ENCODE results near the gene ATP1B4. TPM values are rescaled to one million over a fixed set of nuclear protein-coding genes. Genes with fewer than 3 reads are reported as not detected.

The ATP1B4 gene
- total RNA-seq, 1 donor from 2014 or later = not detected

GRCh38 chrX:120350450-120351138 lies 11.3 kb upstream of the ATP1B4 start:
- DNase-seq = no peak
- Histone ChIP-seq H3K4me3 (no peak overlapping the region), H3K36me3 (no peaks in the 10 kb centered on the region), H3K9me3 (no peaks in the 10 kb centered on the region), H3K27ac (no peak overlapping the region), H3K4me1 (no peaks in the 10 kb centered on the region), H3K27me3 (no peaks in the 10 kb centered on the region)
- intact Hi-C loops (cut with DNase I) = no loop called here
- no peak for ATAC-seq
- no peak for TF ChIP-seq CTCF (IDR thresholded peaks at IDR 0.05)

GRCh38 chrX:120356084-120356483 lies 5.8 kb upstream of the ATP1B4 start:
- DNase-seq (no peak), ATAC-seq (no peak)
- Histone ChIP-seq H3K4me3 (no peak overlapping the region), H3K27me3 (no peaks in the 10 kb centered on the region), H3K9me3 (no peaks in the 10 kb centered on the region), H3K36me3 (no peaks in the 10 kb centered on the region), H3K27ac (no peak overlapping the region), H3K4me1 (no peaks in the 10 kb centered on the region)
- no peak for TF ChIP-seq CTCF (IDR thresholded peaks at IDR 0.05)
- intact Hi-C loops (cut with DNase I) = no loop called here

- Histone ChIP-seq H3K36me3 (no peaks in the 10 kb centered on the region), H3K27ac (no peak overlapping the region), H3K4me1 (no peaks in the 10 kb centered on the region), H3K4me3 (no peak overlapping the region), H3K27me3 (no peaks in the 10 kb centered on the region), H3K9me3 (no peaks in the 10 kb centered on the region)
- ATAC-seq (no peak), DNase-seq (no peak)
- intact Hi-C loops (cut with DNase I) = no loop called here
- TF ChIP-seq CTCF (IDR thresholded peaks at IDR 0.05) = no peak
Measured at GRCh38 chrX:120357186-120357585, 4.7 kb upstream of the ATP1B4 start.

GRCh38 chrX:120358737-120359456 lies 3.0 kb upstream of the ATP1B4 start:
- no peaks in the 10 kb centered on the region for H3K36me3 ChIP-seq
- DNase-seq (no peak), ATAC-seq (no peak)
- intact Hi-C loops (cut with DNase I) = no loop called here
- H3K27ac ChIP-seq = no peak overlapping the region
- H3K4me3 ChIP-seq = no peak overlapping the region
- H3K27me3 ChIP-seq = no peaks in the 10 kb centered on the region
- TF ChIP-seq CTCF (IDR thresholded peaks at IDR 0.05) = no peak
- no peaks in the 10 kb centered on the region for H3K9me3 ChIP-seq
- no peaks in the 10 kb centered on the region for H3K4me1 ChIP-seq

GRCh38 chrX:120365320-120365719 lies 3.4 kb downstream of the ATP1B4 start:
- no peaks in the 10 kb centered on the region for H3K9me3 ChIP-seq
- no peaks in the 10 kb centered on the region for H3K36me3 ChIP-seq
- H3K4me1 ChIP-seq = no peaks in the 10 kb centered on the region
- TF ChIP-seq CTCF (IDR thresholded peaks at IDR 0.05) = peak; percentile 38
- ATAC-seq (peak; percentile 74), DNase-seq (peak; percentile 69)
- no peak overlapping the region for H3K27ac ChIP-seq
- no peak overlapping the region for H3K4me3 ChIP-seq
- no peaks in the 10 kb centered on the region for H3K27me3 ChIP-seq
- intact Hi-C loops (cut with DNase I) = no loop called here

Data from upper lobe of right lung (tissue), 1 donor.